GM19240 (cell line): Measurements from ENCODE around the gene JTB.
"Not testable (repeated sequence)": the region's sequence is repeated elsewhere in the genome, so short reads cannot be mapped to it uniquely, and the experiment has no call there.

ENCODE experiments used
- DNase-seq: peaks from one replicate; pipeline ENCODE4 v3.0.0; 2011; ENCODE audit warnings: low spot score; ENCODE audit not compliant: insufficient read length

The JTB gene

DNA sequence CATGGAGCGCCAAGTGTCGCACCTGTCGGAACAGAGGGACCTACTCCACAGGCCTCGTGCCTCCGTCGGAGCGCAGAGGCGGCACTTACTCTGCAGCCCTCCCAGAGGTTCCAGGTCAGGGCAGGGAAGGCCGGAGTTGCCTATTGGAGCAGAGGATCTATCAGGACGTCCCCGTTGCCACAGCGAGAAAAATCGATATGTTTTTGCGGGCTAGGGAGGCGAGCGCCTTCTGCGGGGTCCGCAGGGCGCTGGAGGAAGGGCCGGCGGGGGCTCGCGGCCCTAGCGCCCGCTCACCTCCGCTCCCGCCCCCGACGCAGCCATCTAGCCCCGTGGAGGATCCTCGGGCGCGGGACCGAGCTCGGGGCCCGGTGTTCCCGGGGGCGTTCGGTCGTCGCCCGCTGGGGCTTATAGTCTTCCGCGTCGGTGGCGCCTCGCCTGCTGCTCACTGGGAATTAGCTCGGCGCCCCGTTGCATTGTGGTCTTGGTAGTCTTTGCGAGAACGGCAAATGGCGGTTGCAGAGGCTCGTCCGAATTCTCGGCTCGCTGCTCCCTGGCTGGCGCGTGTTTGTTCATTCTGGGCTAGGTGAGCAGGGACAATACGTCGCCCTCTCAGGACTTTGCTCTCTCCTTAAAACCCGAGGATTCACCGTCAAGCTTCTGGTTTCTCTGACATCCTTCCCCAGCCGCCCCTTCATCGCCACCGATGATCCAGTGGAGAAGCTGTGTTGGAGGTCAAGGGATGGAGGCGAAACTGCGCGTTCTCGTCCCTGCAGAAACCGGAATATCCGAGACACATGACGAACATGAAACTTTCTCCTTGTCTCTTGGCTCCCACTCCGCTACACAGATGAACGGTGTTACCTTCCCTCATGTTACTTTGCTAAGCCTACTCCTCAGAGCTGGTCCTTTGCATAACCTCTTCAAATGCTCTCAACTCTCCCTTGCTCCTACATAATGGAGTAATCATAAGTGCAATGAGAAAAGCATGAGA is at the start of gene JTB:
Gene JTB (minus strand): TSS at position 425 of the 991 bp plus-strand sequence. CDS start 422 bp downstream, at position 3.
- peak; percentile 66 for DNase-seq

DNA sequence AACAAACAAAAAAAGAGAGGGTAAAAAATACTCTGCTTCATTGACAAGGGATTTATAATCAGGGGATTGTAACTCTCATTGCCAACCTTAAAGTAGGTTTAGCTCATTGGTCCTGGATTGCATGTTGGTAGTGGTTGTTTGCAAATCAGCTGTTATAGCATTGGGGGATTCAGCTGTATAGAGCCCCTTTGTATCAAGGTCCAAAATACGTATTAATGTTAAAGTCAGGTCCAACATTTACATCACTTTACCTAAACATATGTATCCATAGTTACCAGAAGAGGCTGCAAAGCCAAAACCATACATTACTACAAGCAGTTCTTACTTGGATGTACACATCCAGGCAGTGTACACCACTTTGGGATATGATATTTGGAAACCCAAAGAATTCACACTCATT is 42.5 kb upstream of the JTB start:
- DNase-seq, result no peak

DNA sequence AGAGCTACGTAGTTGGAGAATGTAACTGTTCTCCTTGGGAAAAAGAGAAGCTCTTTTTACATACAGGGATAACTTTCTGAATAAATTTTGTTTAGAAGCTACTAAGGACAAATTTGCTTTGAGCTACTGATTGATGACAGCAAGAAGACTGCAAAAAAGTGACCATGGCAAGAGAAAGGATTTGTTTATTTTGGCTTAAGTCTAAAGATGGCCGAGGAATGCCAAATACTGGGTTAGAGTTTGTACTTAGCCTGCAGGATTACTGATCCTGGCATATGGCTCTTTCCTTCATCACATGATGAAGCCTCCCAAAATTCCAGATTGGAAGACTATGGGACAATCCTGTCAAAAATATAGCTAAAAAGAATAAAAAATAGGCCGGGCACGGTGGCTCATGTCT is 41.8 kb upstream of the JTB start:
- no peak for DNase-seq

DNA sequence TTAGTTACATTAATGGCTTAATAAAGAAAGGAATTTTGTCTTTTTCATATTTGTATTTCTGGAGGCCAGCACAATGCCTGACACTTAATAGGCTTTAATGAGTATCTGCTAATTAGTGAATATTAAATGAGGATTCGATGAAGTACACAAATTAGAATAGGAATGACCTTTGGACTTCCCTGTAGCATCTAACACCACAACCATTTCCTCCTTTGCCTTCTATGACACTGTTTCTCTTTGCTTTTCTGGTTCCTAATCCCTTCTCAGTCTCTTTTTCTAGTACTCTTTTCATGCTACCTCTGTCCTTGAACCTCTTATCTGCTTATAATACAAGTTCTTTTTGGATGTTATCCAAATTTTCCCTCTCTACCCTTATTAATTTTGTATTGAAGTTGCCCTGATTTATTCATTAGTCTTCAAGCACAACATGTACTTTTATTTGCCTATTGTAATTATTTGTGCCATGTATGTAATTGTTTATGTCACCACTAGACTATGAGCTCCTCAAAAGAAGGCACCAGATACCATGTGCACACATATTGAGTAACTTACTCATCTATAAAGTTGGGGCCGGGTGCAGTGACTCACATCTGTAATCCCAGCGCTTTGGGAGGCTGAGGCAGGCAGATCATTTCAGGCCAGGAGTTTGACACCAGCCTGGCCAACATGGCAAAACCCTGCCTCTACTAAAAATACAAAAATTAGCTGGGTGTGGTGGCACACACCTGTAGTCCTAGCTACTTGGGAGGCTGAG is 36.9 kb upstream of the JTB start:
- DNase-seq, result no peak

DNA sequence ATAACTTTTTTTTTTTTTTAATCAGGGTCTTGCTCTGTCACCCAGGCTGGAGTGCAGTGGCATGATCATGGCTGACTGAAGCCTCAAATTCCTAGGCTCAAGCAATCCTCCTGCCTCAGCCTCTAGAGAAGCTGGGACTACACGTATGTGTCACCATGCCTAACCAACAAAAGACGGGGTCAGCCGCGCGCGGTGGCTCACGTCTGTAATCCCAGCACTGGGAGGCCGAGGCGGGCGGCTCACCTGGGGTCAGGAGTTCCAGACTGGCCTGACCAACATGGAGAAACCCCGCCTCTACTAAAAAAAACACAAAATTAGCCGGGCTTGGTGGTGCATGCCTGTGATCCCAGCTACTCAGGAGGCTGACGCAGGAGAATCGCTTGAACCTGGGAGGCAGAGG is 35.1 kb upstream of the JTB start:
- not testable (repeated sequence) for DNase-seq

DNA sequence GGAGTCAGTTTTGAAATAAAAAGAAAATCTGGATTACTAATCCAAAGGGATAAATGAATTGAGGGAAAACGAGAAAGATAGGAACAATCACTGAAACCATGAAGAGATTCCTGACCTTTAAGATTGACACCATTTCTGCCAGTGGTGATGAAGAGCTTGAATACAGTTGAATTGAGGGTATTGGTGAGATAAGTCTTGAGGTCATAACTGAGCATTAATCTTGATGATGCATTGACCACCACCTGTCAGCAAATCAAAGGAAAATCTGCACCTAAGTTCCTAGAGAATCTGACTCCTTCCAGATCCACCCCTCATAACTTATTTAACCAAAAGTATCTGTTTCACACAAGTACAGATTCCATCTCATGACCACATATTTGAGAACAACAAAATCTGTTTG is 34.7 kb upstream of the JTB start:
- no peak for DNase-seq

DNA sequence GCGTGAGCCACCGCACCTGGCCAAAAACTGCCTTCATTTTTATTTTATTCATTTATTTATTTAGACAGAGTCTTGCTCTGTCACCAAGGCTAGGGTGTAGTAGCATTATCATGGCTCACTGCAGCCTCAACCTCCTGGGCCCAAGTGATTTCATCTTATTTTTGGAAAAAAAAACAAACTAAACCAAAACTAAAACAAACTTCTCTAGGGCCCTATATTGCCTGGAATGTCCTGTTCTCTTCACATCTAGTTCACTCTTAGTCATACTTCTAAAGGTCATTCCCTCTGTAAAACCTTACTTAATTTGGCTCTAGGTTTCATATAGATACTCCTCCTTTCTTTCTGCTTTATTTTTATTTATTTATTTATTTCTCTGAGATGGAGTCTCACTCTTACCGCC is 28.7 kb upstream of the JTB start:
- DNase-seq, result no peak

DNA sequence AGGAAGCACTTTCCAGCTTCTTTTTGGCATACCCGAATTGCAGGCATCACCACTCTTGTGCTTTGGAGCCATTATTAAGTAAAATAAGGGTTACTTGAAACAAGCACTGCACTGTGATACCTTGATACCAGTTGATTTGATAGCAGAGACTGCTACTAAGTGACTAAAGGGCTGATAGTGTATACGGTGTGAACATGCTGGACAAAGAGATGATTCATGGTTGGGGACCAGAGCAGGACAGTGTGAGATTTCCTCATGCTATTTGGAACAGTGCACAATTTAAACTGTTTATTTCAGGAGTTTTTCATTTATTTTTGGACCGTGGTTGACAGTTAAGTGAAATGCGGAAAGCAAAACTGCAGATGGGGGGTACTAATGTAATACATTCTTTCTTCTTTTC is 22.9 kb upstream of the JTB start:
- DNase-seq, result no peak

DNA sequence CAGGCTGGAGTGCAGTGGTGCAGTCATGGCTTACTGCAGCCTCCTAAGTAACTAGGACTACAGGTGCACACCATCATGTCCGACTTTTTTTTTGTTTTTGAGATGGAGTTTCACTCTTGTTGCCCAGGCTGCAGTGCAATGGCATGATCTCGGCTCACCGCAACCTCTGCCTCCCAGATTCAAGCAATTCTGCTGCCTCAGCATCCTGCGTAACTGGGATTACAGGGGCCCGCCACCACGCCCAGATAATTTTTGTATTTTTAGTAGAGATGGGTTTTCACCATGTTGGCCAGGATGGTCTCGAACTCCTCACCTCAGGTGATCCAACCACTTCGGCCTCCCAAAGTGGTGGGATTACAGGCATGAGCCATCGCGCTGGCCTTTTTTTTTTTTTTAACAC is 19.4 kb upstream of the JTB start:
- not testable (repeated sequence) for DNase-seq

DNA sequence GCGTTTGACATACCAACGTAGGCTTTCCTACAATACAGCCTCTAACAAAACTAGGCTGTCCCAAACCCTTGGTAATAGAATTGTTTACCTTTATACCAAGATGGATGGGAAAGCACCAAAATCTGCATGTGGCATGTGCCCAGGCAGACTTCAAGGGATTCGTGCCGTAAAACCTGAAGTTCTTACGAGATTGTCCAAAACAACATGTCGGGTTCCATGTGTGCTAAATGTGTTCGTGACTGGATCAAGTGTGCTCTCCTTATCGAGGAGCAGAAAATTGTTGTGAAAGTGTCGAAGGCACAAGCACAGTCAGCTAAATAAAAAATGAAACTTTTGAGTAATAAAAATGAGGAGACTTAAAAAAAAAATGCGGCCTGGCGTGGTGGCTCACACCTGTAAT is 18.2 kb upstream of the JTB start:
- no peak for DNase-seq

DNA sequence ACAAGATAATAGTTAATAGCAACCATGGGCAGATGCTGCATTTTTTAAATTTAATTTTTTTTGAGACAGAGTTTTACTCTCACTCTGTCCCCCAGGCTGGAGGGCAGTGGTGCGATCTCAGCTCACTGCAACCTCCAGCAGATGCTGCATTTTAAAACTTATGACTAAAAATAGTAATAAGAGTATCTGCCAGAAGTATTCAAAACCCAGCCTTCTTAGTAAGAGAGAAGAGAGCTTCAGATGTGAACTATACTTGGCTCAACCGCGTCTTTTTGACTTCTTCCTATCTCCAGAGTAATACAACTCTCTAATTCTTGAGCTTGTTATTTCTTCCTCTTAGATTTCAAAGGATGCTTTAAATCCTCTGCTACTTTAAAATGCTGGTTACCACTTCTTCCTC is 17.7 kb upstream of the JTB start:
- no peak for DNase-seq

DNA sequence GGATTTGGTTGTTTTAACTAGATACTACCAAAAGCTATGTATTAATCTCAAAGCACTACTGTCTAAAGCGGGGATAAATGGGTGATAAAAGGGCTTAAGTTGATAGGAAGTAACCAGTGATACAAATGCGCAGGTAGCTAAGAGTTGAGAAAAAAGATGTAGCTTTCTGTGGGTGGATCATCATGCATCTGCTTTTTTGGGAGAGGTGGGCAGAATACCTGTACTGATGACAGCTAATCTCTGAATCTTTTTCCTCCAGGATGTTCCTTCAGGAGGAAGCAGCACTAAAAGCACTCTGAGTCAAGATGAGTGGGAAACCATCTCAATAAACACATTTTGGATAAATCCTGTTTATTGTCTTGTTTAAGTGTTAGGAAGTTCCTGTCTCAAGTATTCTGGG is 14.3 kb upstream of the JTB start:
- no peak for DNase-seq

DNA sequence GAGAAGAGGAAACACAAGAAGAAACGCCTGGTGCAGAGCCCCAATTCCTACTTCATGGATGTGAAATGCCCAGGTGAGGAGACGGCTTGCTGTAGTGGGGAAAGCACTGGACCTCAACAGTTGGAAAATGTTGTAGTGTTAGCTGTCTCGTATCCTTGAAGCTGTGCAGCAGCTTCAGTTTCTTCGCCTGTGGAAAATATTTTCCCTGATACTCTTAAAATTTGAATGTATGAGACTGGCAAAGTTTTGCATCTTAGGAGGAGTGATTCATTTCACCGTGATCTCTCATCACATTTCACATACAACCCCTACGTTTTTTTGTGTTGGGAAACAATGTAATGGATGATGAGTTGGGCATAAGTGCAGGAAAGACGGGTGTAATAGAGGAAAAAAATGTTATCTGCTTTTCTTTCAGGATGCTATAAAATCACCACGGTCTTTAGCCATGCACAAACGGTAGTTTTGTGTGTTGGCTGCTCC is 13.7 kb upstream of the JTB start:
- no peak for DNase-seq

DNA sequence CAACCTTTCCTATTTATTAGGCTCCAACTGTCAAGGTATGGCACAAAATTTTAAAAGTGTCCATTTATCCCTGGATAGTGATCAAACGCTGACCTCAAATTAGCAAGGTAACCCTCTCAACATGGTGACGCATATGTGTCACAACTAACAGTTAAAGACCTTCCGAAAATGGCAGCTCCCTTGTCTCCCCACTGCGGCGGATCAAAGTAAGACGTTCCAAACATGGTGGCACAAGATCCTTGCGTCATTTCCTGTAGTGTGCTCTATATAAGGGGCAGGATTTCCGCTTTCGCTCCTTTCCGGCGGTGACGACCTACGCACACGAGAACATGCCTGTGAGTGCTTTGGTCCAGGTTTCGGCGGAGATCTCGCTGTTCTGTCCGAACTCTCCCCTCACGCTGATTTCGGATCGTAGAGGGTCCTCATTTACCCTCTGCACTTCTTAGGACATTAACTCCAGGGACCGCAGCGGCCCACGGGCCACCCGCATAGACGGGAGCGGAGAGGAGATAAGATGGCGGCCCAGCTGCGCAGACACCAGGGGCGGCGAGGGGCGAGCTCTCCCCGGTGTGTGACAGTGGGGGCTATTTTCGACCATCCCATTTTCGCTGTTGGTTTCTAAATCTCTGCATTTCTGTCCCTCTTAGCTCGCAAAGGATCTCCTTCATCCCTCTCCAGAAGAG is 13.1 kb upstream of the JTB start, which contains the start of gene RPS27:
Gene RPS27 (plus strand): TSS at position 295 of the 683 bp plus-strand sequence. CDS start 35 bp downstream, at position 330.
- DNase-seq, result peak; percentile 82

DNA sequence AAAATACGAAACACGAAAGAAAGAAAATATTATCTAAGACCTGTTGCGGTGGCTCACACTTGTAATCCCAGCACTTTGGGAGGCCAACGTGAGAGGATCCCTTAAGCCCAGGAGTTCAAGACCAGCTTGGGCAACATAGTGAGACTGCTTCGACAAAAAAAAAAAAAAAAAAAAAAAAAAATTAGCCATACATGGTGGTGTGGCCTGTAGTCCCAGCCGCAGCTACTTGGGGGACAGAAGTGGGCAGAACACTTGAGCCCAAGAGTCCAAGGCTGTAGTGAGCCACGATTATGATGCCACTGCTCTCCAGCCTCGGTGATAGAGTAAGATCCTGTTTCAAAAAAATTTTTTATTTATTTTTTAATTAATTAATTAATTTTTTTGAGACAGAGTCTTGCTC is 10.1 kb upstream of the JTB start:
- DNase-seq, result no peak

DNA sequence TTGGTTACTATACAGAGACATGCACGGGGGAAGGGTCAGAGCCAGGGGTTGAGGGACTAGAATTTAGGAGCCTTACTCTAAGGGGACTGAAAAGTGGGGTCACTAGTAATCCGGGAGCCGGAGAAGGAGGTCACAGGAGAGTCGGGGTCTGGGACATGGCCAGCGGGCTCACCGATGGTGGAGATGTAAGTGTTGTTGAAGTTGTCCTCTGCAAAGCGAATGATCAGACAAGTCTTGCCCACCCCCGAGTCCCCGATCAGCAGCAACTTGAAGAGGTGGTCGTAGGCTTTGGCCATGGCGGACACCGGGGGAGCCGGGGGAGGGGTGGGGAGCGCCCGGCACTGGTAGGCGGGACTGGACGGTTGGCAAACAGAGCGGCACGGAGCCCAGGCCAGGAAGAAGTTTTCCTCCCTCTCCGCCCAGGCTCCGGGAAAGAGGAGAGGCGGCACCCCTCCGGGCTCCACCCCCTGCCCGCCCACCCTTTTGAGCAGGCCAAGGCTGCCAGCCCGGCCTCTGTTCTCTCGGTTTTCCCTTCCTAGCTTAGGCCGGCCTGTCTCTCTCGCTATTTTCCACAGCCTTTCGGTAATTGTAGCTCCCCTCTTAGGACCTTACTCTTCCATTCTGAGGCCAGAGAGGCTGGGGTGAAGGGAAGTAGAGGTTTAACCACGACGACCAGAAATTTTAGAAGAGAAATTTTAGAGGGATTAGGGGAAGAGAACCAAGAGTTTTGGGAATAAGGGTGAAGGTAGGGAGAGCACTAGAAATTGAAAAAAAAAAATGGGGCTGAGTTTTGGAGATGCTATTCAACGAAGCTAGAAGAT is 8.7 kb upstream of the JTB start, which contains the start of gene RAB13:
Gene RAB13 (minus strand): TSS at position 399 of the 821 bp plus-strand sequence. CDS start 103 bp downstream, at position 296.
- DNase-seq, result no peak

DNA sequence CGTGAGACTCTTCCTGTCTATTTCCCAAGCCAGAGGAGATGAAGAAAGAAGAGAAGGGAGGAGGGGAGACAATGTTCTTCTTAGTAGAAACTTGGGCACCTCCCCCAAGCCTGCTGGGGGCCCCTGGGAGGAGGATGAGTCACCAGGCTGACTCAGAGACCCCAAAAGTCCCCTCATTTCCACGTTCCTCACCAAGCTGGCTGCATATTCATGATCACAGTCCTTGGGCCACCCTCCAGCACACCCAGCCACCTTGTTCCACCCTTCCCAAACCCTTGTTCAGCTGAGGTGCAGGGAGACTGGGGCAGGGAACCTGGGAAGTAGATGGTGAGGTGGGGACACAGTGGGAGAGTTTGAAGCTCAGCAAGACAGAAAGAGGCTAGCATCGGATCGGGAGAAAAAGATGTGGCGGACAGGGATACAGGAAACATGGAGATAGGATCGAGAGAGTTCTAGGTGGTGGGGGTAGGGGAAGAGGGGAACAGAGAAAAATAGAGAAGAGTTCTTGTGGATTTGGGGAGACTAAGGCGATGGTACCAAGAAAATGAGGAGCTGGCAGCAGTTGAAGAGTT is 8.0 kb upstream of the JTB start:
- no peak for DNase-seq

DNA sequence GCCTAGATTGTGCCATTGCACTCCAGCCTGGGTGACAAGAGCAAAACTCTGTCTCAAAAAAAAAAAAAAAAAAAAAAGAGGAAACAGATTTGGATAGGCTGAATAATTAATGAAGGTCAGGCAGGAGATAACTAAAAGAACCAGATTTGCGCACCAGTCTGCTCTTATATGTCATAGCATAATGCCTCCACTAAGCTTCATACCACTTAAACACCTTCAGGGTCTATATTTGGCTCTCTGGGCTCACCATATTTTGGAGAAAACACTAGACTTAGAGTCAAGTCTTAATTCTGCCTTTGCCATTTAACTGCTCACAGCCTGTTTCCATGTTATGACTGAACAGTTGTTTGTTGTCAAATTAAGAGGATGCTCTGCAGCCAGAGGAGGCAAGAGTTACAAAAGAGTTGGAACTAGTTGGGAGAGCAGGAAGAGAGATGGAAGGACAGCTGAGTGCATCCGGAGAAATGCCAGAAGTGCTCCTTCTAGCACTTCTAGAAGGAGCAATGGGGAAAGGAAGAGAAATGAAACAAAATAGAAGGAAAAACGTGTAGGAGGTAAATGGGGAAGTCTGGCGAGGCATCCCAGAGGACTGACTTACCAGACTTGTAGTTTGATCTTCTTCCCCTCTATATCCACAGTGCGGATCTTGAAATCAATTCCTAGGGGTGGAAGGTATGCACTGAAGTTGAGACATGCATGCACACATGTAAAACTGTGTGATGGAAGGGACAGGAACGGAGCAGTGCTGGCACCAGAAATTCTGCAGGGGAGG is 6.8 kb upstream of the JTB start:
- DNase-seq, result no peak

DNA sequence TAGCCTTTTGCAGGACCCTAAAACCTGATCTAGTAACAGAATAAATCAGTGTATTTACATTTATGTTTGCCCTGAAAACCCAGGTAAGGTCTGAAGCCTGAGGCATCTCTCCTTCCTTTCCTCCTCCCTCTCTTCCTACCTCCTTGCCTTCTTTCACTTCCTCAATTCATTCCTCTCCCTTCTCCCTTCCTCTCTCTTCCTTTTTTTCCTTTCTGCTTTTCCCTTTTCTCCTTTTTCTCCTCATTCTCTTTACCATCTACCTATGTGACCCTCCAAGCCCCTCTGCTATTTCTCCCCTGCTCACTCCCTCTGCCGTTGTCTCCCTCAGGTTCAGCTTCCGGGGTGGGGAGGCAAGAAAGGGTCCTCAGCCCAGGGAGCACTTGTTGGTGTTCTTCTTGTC is 4.3 kb upstream of the JTB start:
- DNase-seq, result not testable (repeated sequence)
